Measurements from ENCODE around the gene ANKRD40CL. TPM values are rescaled to one million over a fixed set of nuclear protein-coding genes. Genes with fewer than 3 reads are reported as not detected.

The ANKRD40CL gene
- total RNA-seq, 1 experiment from 2014 or later: not detected

- in situ Hi-C loops (cut with HindIII; ENCODE audit: low pct_unique_long_range_greater_than_20kb, low sequenced_read_pairs): no loop called here
- ChIA-PET CTCF (no interaction called here), POLR2A (no interaction called here)
- no peak for DNase-seq (ENCODE audit: low read depth, low spot score)
- intact Hi-C loops (cut with micrococcal nuclease; ENCODE audit: unreplicated experiment): no loop called here
- H3K9me3 ChIP-seq (ENCODE audit: control insufficient read depth, insufficient read depth, low read depth, low read length): no peaks in the 10 kb centered on the region
- BruUV-seq (replicated peaks): no TSS peak
- H3K36me3 ChIP-seq (ENCODE audit: control insufficient read depth, insufficient read depth, low read length): no peaks in the 10 kb centered on the region
- H3K27me3 ChIP-seq (ENCODE audit: control insufficient read depth, insufficient read depth, low read length): no peaks in the 10 kb centered on the region
- no peak for ATAC-seq
- no peaks in the 10 kb centered on the region for H3K4me1 ChIP-seq (ENCODE audit: control insufficient read depth, insufficient read depth, low read length)
- no peak overlapping the region for H3K4me3 ChIP-seq (ENCODE audit: low read depth in 2 of 2, low read length in 2 of 2)
- H3K27ac ChIP-seq (ENCODE audit: low read length): no peak overlapping the region
- TF ChIP-seq CTCF (IDR thresholded peaks at IDR 0.05): no peak
- TF ChIP-seq SIN3A (IDR thresholded peaks at IDR 0.05; ENCODE audit: borderline replicate concordance, insufficient read depth, low read depth, low read length): no peak
- no peak for TF ChIP-seq REST (IDR thresholded peaks at IDR 0.05; ENCODE audit: insufficient read depth in 1 of 2, low read depth in 2 of 2, low read length in 1 of 2)
- TF ChIP-seq POLR2AphosphoS5 (IDR thresholded peaks at IDR 0.05; ENCODE audit: low read depth, low read length): no peak
- no peak for TF ChIP-seq TCF7L2 (IDR thresholded peaks at IDR 0.05; ENCODE audit: low read depth, low read length)
Measured at GRCh38 chr17:50790618-50791017, 23.3 kb upstream of the ANKRD40CL start.

- intact Hi-C loops (cut with micrococcal nuclease; ENCODE audit: unreplicated experiment): no loop called here
- no peak for DNase-seq (ENCODE audit: low read depth, low spot score)
- Histone ChIP-seq H3K36me3 (ENCODE audit: control insufficient read depth, insufficient read depth, low read length) (no peaks in the 10 kb centered on the region), H3K4me1 (ENCODE audit: control insufficient read depth, insufficient read depth, low read length) (no peaks in the 10 kb centered on the region), H3K27me3 (ENCODE audit: control insufficient read depth, insufficient read depth, low read length) (no peaks in the 10 kb centered on the region), H3K4me3 (ENCODE audit: low read depth in 2 of 2, low read length in 2 of 2) (no peak overlapping the region), H3K9me3 (ENCODE audit: control insufficient read depth, insufficient read depth, low read depth, low read length) (no peaks in the 10 kb centered on the region), H3K27ac (ENCODE audit: low read length) (no peak overlapping the region)
- in situ Hi-C loops (cut with HindIII; ENCODE audit: low pct_unique_long_range_greater_than_20kb, low sequenced_read_pairs): no loop called here
- TF ChIP-seq REST (IDR thresholded peaks at IDR 0.05; ENCODE audit: insufficient read depth in 1 of 2, low read depth in 2 of 2, low read length in 1 of 2) (no peak), POLR2AphosphoS5 (IDR thresholded peaks at IDR 0.05; ENCODE audit: low read depth, low read length) (no peak), CTCF (IDR thresholded peaks at IDR 0.05) (no peak), SIN3A (IDR thresholded peaks at IDR 0.05; ENCODE audit: borderline replicate concordance, insufficient read depth, low read depth, low read length) (no peak), TCF7L2 (IDR thresholded peaks at IDR 0.05; ENCODE audit: low read depth, low read length) (no peak)
- CTCF ChIA-PET: no interaction called here
- ATAC-seq: no peak
- no TSS peak for BruUV-seq (replicated peaks)
- POLR2A ChIA-PET: interaction anchor here (0.7 kb wide), 2 partner anchors 85 to 139 kb away, joined by 3 to 4 read pairs; no protein-coding TSS in a partner anchor
Measured at GRCh38 chr17:50787106-50787505, 19.8 kb upstream of the ANKRD40CL start.

Data from Panc1 (cell line).